Activated CD4-positive, alpha-beta memory T cell treated with anti-CD3 and anti-CD28 coated beads, Interleukin-2, amount 10 ng/mL, durations not matched to agents 7 days and 5 days (primary cell): ENCODE measurements around the gene HIPK3. TPM values are rescaled to one million over a fixed set of nuclear protein-coding genes. Genes with fewer than 3 reads are reported as not detected.

Experiments
- CTCF ChIA-PET: fragments of 350-600 bp; sonication (Branson Sonifier 250); formaldehyde crosslinking; loops from one replicate; lab custom pipeline; 2021; ENCODE audit warnings: antibody characterized with exemption, inconsistent platforms; lab: Charles Lee
- POLR2A ChIA-PET: fragments of 350-600 bp; sonication (Branson Sonifier 250); formaldehyde crosslinking; loops from one replicate; lab custom pipeline; 2021; ENCODE audit warnings: antibody characterized with exemption; lab: Charles Lee
- DNase-seq: peaks from one replicate; pipeline ENCODE4 v3.0.0-alpha.2; 2020
- H3K27ac Mint-ChIP-seq: one replicate; pipeline ENCODE4 v1.8.0; 2021; ENCODE audit warnings: mild to moderate bottlenecking, mixed read lengths
- H3K27me3 Mint-ChIP-seq: one replicate; pipeline ENCODE4 v1.8.0; 2021; ENCODE audit warnings: mixed read lengths
- H3K36me3 Mint-ChIP-seq: one replicate; pipeline ENCODE4 v1.8.0; 2021; ENCODE audit warnings: low read depth, mixed read lengths
- H3K4me1 Mint-ChIP-seq: one replicate; pipeline ENCODE4 v1.8.0; 2021; ENCODE audit warnings: mixed read lengths
- H3K4me3 Mint-ChIP-seq: one replicate; pipeline ENCODE4 v1.8.0; 2021; ENCODE audit warnings: mild to moderate bottlenecking, mixed read lengths
- H3K9me3 Mint-ChIP-seq: one replicate; pipeline ENCODE4 v1.8.0; 2021; ENCODE audit warnings: mixed read lengths
- total RNA-seq, 2 experiments: library from RNA; stranded (reverse); gene quantifications; one replicate each; pipeline ENCODE4 v1.2.3, GENCODE V29; 2021

HIPK3 gene
- total RNA-seq, 2 experiments from 2014 or later: 44.3 to 45.2 TPM

GRCh38 chr11:33320016-33320813, 63.0 kb downstream of the HIPK3 start:
- DNase-seq: no peak
- H3K36me3 Mint-ChIP-seq: no peaks in the 10 kb centered on the region
- H3K27ac Mint-ChIP-seq: no peak overlapping the region
- H3K4me1 Mint-ChIP-seq: peaks cover 2% of the 10 kb centered on the region
- no peaks in the 10 kb centered on the region for H3K9me3 Mint-ChIP-seq
- H3K4me3 Mint-ChIP-seq: no peak overlapping the region
- ChIA-PET POLR2A (no interaction called here), CTCF (no interaction called here)
- H3K27me3 Mint-ChIP-seq: no peaks in the 10 kb centered on the region

GRCh38 chr11:33320814-33321330, 63.7 kb downstream of the HIPK3 start:
- no peaks in the 10 kb centered on the region for H3K27me3 Mint-ChIP-seq
- CTCF ChIA-PET: no interaction called here

GRCh38 chr11:33321422-33321821, 64.2 kb downstream of the HIPK3 start:
- no peaks in the 10 kb centered on the region for H3K9me3 Mint-ChIP-seq
- ChIA-PET CTCF (no interaction called here), POLR2A (no interaction called here)
- no peak overlapping the region for H3K4me3 Mint-ChIP-seq
- no peaks in the 10 kb centered on the region for H3K27me3 Mint-ChIP-seq
- no peak overlapping the region for H3K27ac Mint-ChIP-seq
- no peaks in the 10 kb centered on the region for H3K36me3 Mint-ChIP-seq
- DNase-seq: no peak
- peaks cover 2% of the 10 kb centered on the region for H3K4me1 Mint-ChIP-seq

More at GRCh38 chr11:33320814-33321330, 63.7 kb downstream of the HIPK3 start:
- Mint-ChIP-seq H3K4me3 (no peak overlapping the region), H3K9me3 (no peaks in the 10 kb centered on the region), H3K27ac (no peak overlapping the region), H3K36me3 (no peaks in the 10 kb centered on the region), H3K4me1 (peaks cover 2% of the 10 kb centered on the region)
- no peak for DNase-seq
- POLR2A ChIA-PET: no interaction called here

GRCh38 chr11:33323421-33323820, 66.2 kb downstream of the HIPK3 start:
- no peak for DNase-seq
- H3K27ac Mint-ChIP-seq: no peak overlapping the region
- no peak overlapping the region for H3K4me3 Mint-ChIP-seq
- no peaks in the 10 kb centered on the region for H3K9me3 Mint-ChIP-seq
- ChIA-PET POLR2A (no interaction called here), CTCF (no interaction called here)
- no peaks in the 10 kb centered on the region for H3K27me3 Mint-ChIP-seq
- H3K4me1 Mint-ChIP-seq: no peaks in the 10 kb centered on the region
- H3K36me3 Mint-ChIP-seq: no peaks in the 10 kb centered on the region

- CTCF ChIA-PET: no interaction called here
- Mint-ChIP-seq H3K27me3 (no peaks in the 10 kb centered on the region), H3K4me3 (no peak overlapping the region), H3K27ac (no peak overlapping the region), H3K4me1 (no peaks in the 10 kb centered on the region), H3K9me3 (no peaks in the 10 kb centered on the region), H3K36me3 (no peaks in the 10 kb centered on the region)
- DNase-seq: no peak
- POLR2A ChIA-PET: no interaction called here
These were observed 67.3 kb downstream of the HIPK3 start for GRCh38 chr11:33324302-33324985.

- Mint-ChIP-seq H3K27me3 (no peaks in the 10 kb centered on the region), H3K4me3 (no peak overlapping the region), H3K36me3 (peaks cover 4% of the 10 kb centered on the region), H3K27ac (no peak overlapping the region), H3K4me1 (no peaks in the 10 kb centered on the region), H3K9me3 (no peaks in the 10 kb centered on the region)
- no peak for DNase-seq
- POLR2A ChIA-PET: no interaction called here
- CTCF ChIA-PET: interaction anchor here (2.8 kb wide), 1 partner anchor 160 kb away, joined by 8 read pairs; no protein-coding TSS in a partner anchor
These were observed 68.3 kb downstream of the HIPK3 start for GRCh38 chr11:33325451-33325850.

GRCh38 chr11:33329705-33330329, 72.6 kb downstream of the HIPK3 start:
- Mint-ChIP-seq H3K27me3 (no peaks in the 10 kb centered on the region), H3K4me1 (no peaks in the 10 kb centered on the region), H3K27ac (no peak overlapping the region), H3K4me3 (no peak overlapping the region), H3K36me3 (peaks cover 4% of the 10 kb centered on the region), H3K9me3 (no peaks in the 10 kb centered on the region)
- CTCF ChIA-PET: interaction anchor here (0.7 to 4.1 kb wide), 8 partner anchors 30 to 413 kb away, joined by 3 to 49 read pairs (median 3); partner anchors contain the start of genes CSTF3 and DEPDC7
- DNase-seq: peak; percentile 45
- POLR2A ChIA-PET: interaction anchor here (1.4 to 1.5 kb wide), 2 partner anchors 164 to 168 kb away, joined by 3 to 4 read pairs; partner anchors contain the start of gene CSTF3

- POLR2A ChIA-PET: no interaction called here
- Mint-ChIP-seq H3K4me3 (no peak overlapping the region), H3K4me1 (no peaks in the 10 kb centered on the region), H3K36me3 (peaks cover 4% of the 10 kb centered on the region), H3K27ac (no peak overlapping the region), H3K9me3 (no peaks in the 10 kb centered on the region), H3K27me3 (no peaks in the 10 kb centered on the region)
- CTCF ChIA-PET: interaction anchor here (1.1 kb wide), 1 partner anchor 11 kb away, joined by 4 read pairs; no protein-coding TSS in a partner anchor
- no peak for DNase-seq
These were observed 76.6 kb downstream of the HIPK3 start for GRCh38 chr11:33333816-33334215.

GRCh38 chr11:33334627-33335026, 77.4 kb downstream of the HIPK3 start:
- Mint-ChIP-seq H3K27ac (no peak overlapping the region), H3K4me1 (peaks cover 4% of the 10 kb centered on the region), H3K4me3 (no peak overlapping the region), H3K36me3 (peaks cover 9% of the 10 kb centered on the region), H3K9me3 (no peaks in the 10 kb centered on the region), H3K27me3 (no peaks in the 10 kb centered on the region)
- CTCF ChIA-PET: interaction anchor here (1.1 kb wide), 1 partner anchor 10 kb away, joined by 4 read pairs; no protein-coding TSS in a partner anchor
- DNase-seq: no peak
- POLR2A ChIA-PET: no interaction called here

GRCh38 chr11:33339247-33339646, 82.1 kb downstream of the HIPK3 start:
- no peak overlapping the region for H3K27ac Mint-ChIP-seq
- CTCF ChIA-PET: no interaction called here
- H3K4me1 Mint-ChIP-seq: peaks cover 10% of the 10 kb centered on the region

GRCh38 chr11:33344611-33345010, 87.4 kb downstream of the HIPK3 start:
- Mint-ChIP-seq H3K27me3 (no peaks in the 10 kb centered on the region), H3K27ac (no peak overlapping the region), H3K4me3 (no peak overlapping the region), H3K36me3 (peaks cover 30% of the 10 kb centered on the region), H3K4me1 (peaks cover 6% of the 10 kb centered on the region), H3K9me3 (no peaks in the 10 kb centered on the region)
- POLR2A ChIA-PET: no interaction called here
- CTCF ChIA-PET: interaction anchor here (1.1 to 1.2 kb wide), 3 partner anchors 9 to 179 kb away, joined by 3 to 4 read pairs (median 4); no protein-coding TSS in a partner anchor
- DNase-seq: no peak

More at GRCh38 chr11:33339247-33339646, 82.1 kb downstream of the HIPK3 start:
- no peaks in the 10 kb centered on the region for H3K27me3 Mint-ChIP-seq
- POLR2A ChIA-PET: no interaction called here
- no peaks in the 10 kb centered on the region for H3K9me3 Mint-ChIP-seq
- H3K4me3 Mint-ChIP-seq: no peak overlapping the region
- H3K36me3 Mint-ChIP-seq: peaks cover 22% of the 10 kb centered on the region
- no peak for DNase-seq

GRCh38 chr11:33347490-33348125, 90.4 kb downstream of the HIPK3 start:
- H3K27ac Mint-ChIP-seq: no peak overlapping the region
- H3K4me3 Mint-ChIP-seq: no peak overlapping the region
- ChIA-PET POLR2A (no interaction called here), CTCF (interaction anchor here (0.9 to 2.0 kb wide), 2 partner anchors 12 to 182 kb away, joined by 3 to 4 read pairs; no protein-coding TSS in a partner anchor)
- no peaks in the 10 kb centered on the region for H3K9me3 Mint-ChIP-seq
- no peak for DNase-seq
- H3K4me1 Mint-ChIP-seq: no peaks in the 10 kb centered on the region
- H3K36me3 Mint-ChIP-seq: peaks cover 39% of the 10 kb centered on the region
- H3K27me3 Mint-ChIP-seq: no peaks in the 10 kb centered on the region
